Measurements from ENCODE around the gene CLOCK. TPM values are rescaled to one million over a fixed set of nuclear protein-coding genes. Genes with fewer than 3 reads are reported as not detected.
A peak's percentile ranks its signal among the peaks of the same experiment; 100 is the strongest.

CLOCK gene
- total RNA-seq, 1 experiment from 2014 or later = 53.0 TPM

DNA sequence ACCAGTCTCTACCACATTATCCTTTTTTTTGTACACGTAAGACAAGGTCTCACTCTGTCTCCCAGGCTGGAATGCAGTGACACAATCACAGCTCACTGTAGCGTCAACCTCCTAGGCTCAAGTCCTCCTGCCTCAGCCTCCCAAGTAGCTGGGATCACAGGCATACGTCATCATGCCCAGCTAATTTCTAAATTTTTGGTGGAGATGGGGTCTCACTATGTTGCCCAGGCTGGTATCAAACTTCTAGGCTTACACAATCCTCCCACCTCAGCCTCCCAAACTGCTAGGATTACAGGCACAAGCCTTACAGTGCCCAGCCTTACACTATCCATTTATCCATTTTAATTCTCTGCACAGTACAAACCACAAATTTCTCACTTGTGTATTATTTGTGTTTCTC is 58.0 kb downstream of the CLOCK start:
- Histone ChIP-seq H3K27me3 (replicated peaks) (no peaks in the 10 kb centered on the region), H3K9me3 (replicated peaks) (no peaks in the 10 kb centered on the region), H3K4me1 (replicated peaks) (peaks cover 13% of the 10 kb centered on the region), H3K4me3 (no peak overlapping the region), H3K27ac (no peak overlapping the region), H3K36me3 (peaks cover 26% of the 10 kb centered on the region)
- no peak for DNase-seq (ENCODE audit: low read depth in 1 of 2, low spot score in 2 of 2)

- peaks cover 3% of the 10 kb centered on the region for H3K4me1 ChIP-seq (replicated peaks)
- H3K27me3 ChIP-seq (replicated peaks) = no peaks in the 10 kb centered on the region
- DNase-seq (ENCODE audit: low read depth in 1 of 2, low spot score in 2 of 2) = no peak
- H3K27ac ChIP-seq = no peak overlapping the region
- H3K36me3 ChIP-seq = peaks cover 34% of the 10 kb centered on the region
- H3K4me3 ChIP-seq = no peak overlapping the region
- H3K9me3 ChIP-seq (replicated peaks) = no peaks in the 10 kb centered on the region
Observed at GRCh38 chr4:55485821-55486220, 60.9 kb downstream of the CLOCK start.

DNA sequence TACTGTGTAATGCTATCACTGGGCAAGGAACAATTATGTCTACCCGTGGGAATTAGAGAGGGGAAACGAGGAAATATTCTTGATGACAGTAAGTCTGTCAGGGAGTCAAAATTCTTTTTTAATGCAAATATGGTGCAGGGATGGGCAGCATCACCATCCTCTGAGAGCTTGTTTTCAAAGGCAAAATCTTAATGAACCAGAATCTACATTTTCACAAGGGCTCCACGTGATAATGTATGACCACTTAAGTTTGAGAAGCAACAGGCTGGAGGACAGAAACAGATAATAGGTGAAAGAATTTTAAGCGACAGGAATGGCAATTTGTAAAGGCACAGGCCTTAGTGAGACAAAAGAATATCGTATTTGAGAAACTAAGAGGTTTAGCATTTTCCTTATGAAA is 63.4 kb downstream of the CLOCK start:
- DNase-seq (ENCODE audit: low read depth in 1 of 2, low spot score in 2 of 2) = no peak
- no peaks in the 10 kb centered on the region for H3K27me3 ChIP-seq (replicated peaks)
- H3K27ac ChIP-seq = no peak overlapping the region
- no peaks in the 10 kb centered on the region for H3K9me3 ChIP-seq (replicated peaks)
- H3K4me3 ChIP-seq = no peak overlapping the region
- peaks cover 30% of the 10 kb centered on the region for H3K36me3 ChIP-seq
- peaks cover 2% of the 10 kb centered on the region; the same call in 1 of the 2 replicates for H3K4me1 ChIP-seq (replicated peaks)

GRCh38 chr4:55475394-55476243 is 71.1 kb downstream of the CLOCK start:
- Histone ChIP-seq H3K36me3 (peaks cover 30% of the 10 kb centered on the region), H3K27me3 (replicated peaks) (no peaks in the 10 kb centered on the region), H3K4me3 (no peak overlapping the region), H3K4me1 (replicated peaks) (peaks cover 26% of the 10 kb centered on the region), H3K9me3 (replicated peaks) (peaks cover 12% of the 10 kb centered on the region; the same call in 1 of the 2 replicates), H3K27ac (peak overlapping the region; percentile 3; the same call in 1 of the 2 replicates)
- DNase-seq (ENCODE audit: low read depth in 1 of 2, low spot score in 2 of 2) = peak in 1 of 2 experiments; percentile 24

GRCh38 chr4:55469979-55470378 is 76.7 kb downstream of the CLOCK start:
- Histone ChIP-seq H3K9me3 (replicated peaks) (peaks cover 10% of the 10 kb centered on the region; the same call in 1 of the 2 replicates), H3K4me3 (no peak overlapping the region), H3K27me3 (replicated peaks) (no peaks in the 10 kb centered on the region), H3K4me1 (replicated peaks) (peaks cover under 1% of the 10 kb centered on the region), H3K27ac (no peak overlapping the region), H3K36me3 (peaks cover 27% of the 10 kb centered on the region)
- DNase-seq (ENCODE audit: low read depth in 1 of 2, low spot score in 2 of 2) = no peak

DNA sequence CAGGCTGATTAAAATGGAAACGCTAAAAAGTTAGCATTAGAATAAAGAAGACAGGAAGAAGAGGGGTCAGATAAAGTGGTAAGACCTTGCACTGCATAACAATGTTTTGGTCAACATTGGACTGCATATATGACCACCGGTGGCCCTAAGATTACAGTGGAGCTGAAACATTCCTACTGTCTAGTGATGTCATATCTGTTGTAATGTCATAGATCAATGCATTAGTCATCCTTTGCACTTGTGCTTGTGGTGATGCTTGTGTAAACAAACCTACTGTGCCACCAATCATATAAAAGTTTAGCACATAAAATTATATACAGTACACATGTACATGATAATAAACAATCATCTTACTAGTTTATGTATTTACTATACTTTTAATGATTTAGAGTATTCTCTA is 78.0 kb downstream of the CLOCK start:
- Histone ChIP-seq H3K27me3 (replicated peaks) (no peaks in the 10 kb centered on the region), H3K36me3 (peaks cover 15% of the 10 kb centered on the region), H3K4me3 (no peak overlapping the region), H3K9me3 (replicated peaks) (no peaks in the 10 kb centered on the region), H3K27ac (no peak overlapping the region), H3K4me1 (replicated peaks) (no peaks in the 10 kb centered on the region)
- DNase-seq (ENCODE audit: low read depth in 1 of 2, low spot score in 2 of 2) = peak in 1 of 2 experiments; percentile 32

- no peak for DNase-seq (ENCODE audit: low read depth in 1 of 2, low spot score in 2 of 2)
- no peaks in the 10 kb centered on the region for H3K27me3 ChIP-seq (replicated peaks)
Observed at GRCh38 chr4:55466001-55466400, 80.7 kb downstream of the CLOCK start.

GRCh38 chr4:55458611-55459010 is 88.1 kb downstream of the CLOCK start:
- peaks cover 13% of the 10 kb centered on the region for H3K4me1 ChIP-seq (replicated peaks)
- DNase-seq (ENCODE audit: low read depth in 1 of 2, low spot score in 2 of 2) = no peak
- no peak overlapping the region for H3K4me3 ChIP-seq
- no peaks in the 10 kb centered on the region for H3K9me3 ChIP-seq (replicated peaks)
- H3K27ac ChIP-seq = peak overlapping the region; percentile 46
- H3K27me3 ChIP-seq (replicated peaks) = no peaks in the 10 kb centered on the region
- peaks cover 21% of the 10 kb centered on the region for H3K36me3 ChIP-seq

More at GRCh38 chr4:55466001-55466400, 80.7 kb downstream of the CLOCK start:
- peaks cover 20% of the 10 kb centered on the region for H3K36me3 ChIP-seq
- no peaks in the 10 kb centered on the region for H3K4me1 ChIP-seq (replicated peaks)
- H3K4me3 ChIP-seq = no peak overlapping the region
- no peak overlapping the region for H3K27ac ChIP-seq
- no peaks in the 10 kb centered on the region for H3K9me3 ChIP-seq (replicated peaks)

DNA sequence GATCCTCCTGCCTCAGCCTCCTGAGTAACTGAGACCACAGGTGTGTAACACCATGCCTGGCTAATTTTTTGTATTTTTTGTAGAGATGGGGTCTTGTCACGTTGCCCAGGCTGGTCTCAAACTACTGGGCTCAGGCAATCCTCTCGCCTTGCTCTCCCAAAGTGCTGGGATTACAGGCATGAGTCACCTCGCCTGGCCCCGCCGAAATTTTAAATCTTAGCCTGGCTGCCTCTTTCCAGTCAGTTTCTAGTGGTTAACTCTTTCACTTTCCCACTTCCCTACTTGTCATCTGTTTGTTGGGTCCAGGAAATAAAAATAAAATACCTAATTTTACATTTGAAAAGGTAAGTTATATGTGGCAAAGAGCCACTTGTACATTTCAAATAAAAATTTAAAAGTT is 88.5 kb downstream of the CLOCK start:
- peak overlapping the region; percentile 46 for H3K27ac ChIP-seq
- H3K4me3 ChIP-seq = no peak overlapping the region
- no peaks in the 10 kb centered on the region for H3K9me3 ChIP-seq (replicated peaks)
- peaks cover 22% of the 10 kb centered on the region for H3K36me3 ChIP-seq
- peaks cover 13% of the 10 kb centered on the region for H3K4me1 ChIP-seq (replicated peaks)
- DNase-seq (ENCODE audit: low read depth in 1 of 2, low spot score in 2 of 2) = peak; percentile 50 to 67
- no peaks in the 10 kb centered on the region for H3K27me3 ChIP-seq (replicated peaks)

DNA sequence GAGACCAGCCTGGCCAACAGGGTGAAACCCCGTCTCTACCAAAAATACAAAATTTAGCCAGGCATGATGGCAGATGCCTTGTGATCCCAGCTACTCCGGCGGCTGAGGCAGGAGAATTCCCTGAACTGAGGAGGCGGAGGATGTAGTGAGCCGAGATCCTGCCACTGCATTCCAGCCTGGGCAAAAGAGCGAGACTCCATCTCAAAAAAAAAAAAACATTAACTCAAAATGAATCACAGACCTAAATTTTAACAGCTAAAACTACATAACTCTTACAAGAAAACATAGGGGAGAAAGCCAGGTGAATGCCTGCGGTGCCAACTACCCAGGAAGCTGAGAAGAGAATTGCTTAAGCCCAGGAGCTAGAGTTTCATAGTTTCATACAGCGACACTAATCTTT is 96.1 kb downstream of the CLOCK start:
- Histone ChIP-seq H3K27me3 (replicated peaks) (no peaks in the 10 kb centered on the region), H3K27ac (no peak overlapping the region), H3K4me1 (replicated peaks) (peaks cover 14% of the 10 kb centered on the region), H3K9me3 (replicated peaks) (no peaks in the 10 kb centered on the region), H3K4me3 (no peak overlapping the region), H3K36me3 (peaks cover 58% of the 10 kb centered on the region)
- no peak for DNase-seq (ENCODE audit: low read depth in 1 of 2, low spot score in 2 of 2)

- Histone ChIP-seq H3K4me1 (replicated peaks) (peaks cover 15% of the 10 kb centered on the region), H3K9me3 (replicated peaks) (no peaks in the 10 kb centered on the region), H3K4me3 (no peak overlapping the region), H3K36me3 (peaks cover 67% of the 10 kb centered on the region), H3K27ac (no peak overlapping the region), H3K27me3 (replicated peaks) (no peaks in the 10 kb centered on the region)
- DNase-seq (ENCODE audit: low read depth in 1 of 2, low spot score in 2 of 2) = no peak
Observed at GRCh38 chr4:55447831-55448230, 98.9 kb downstream of the CLOCK start.

DNA sequence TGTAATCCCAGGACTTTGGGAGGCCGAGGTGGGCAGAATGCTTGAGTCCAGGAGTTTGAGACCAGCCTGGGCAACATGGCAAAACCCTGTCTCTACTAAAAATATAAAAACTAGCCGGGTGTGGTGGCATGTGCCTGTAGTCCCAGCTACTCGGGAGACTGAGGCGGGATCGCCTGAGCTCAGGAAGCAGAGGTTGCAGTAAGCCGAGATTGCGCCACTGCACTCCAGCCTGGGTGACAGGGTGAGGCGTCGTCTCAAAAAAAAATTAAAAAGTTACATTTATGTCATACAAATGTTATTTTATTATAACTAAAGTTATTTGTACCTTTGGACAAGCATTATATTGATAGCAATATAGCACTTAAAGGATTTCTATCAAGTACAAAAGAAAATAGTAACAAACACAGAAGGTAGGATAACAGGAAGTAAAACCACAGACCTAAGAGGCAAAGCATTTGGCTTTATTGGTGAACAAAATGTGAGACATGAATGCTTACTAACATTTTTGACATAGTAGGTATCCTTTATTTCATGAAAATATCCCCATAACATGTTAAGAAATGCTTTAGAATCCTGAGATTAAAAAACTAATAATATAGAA is 99.5 kb downstream of the CLOCK start:
- peaks cover 72% of the 10 kb centered on the region for H3K36me3 ChIP-seq
- peaks cover 15% of the 10 kb centered on the region for H3K4me1 ChIP-seq (replicated peaks)
- H3K9me3 ChIP-seq (replicated peaks) = no peaks in the 10 kb centered on the region
- no peak overlapping the region for H3K27ac ChIP-seq
- H3K27me3 ChIP-seq (replicated peaks) = no peaks in the 10 kb centered on the region
- no peak overlapping the region for H3K4me3 ChIP-seq
- DNase-seq (ENCODE audit: low read depth in 1 of 2, low spot score in 2 of 2) = no peak

DNA sequence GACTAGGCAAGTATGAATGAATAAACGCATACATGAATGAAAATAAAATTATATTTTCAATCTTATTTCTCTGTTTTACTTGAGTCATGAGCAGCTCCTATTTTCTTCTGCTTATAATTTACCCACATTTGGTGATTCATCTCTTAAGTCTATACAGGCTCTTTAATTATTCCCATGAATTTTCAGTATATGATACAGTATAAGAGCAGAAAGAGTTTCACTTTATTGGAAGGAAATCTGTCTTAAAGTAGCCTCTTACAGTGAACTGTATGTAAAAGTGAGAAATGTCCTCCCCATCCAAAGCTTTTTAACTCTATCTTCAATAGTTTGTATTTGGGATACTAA is 100.2 kb downstream of the CLOCK start:
- H3K4me1 ChIP-seq (replicated peaks) = peaks cover 15% of the 10 kb centered on the region
- no peaks in the 10 kb centered on the region for H3K9me3 ChIP-seq (replicated peaks)
- H3K27me3 ChIP-seq (replicated peaks) = no peaks in the 10 kb centered on the region
- no peak overlapping the region for H3K4me3 ChIP-seq
- peaks cover 70% of the 10 kb centered on the region for H3K36me3 ChIP-seq
- DNase-seq (ENCODE audit: low read depth in 1 of 2, low spot score in 2 of 2) = no peak
- peak overlapping the region; percentile 65 for H3K27ac ChIP-seq

DNA sequence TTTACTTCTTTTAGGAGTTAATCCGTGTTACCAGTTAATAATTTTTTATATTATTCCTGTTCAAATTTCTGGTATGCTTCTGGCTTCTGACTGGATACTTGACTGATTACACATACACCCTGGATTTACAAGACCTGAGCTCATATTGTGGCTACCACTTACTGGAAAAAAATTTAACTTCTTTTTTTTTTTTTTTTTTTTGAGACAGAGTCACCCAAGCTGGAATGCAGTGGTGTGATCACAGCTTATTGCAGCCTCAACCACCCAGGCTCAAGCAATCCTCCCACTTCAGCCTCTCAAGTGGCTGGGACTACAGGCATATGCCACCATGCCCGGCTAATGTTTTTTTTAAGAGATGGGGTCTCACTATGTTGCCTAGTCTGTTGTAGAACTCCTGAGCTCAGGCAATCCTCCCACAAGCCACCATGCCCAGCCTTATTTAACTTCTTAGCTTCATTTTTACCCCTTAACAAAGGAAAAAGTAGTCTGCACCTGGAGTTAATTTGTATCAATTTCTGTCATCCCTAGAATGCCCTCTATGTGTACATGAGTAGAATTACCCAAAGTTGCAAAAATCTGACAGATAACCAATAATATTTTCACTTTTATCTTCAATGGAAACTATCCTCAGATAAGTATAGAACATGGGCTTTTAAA is 100.7 kb downstream of the CLOCK start:
- Histone ChIP-seq H3K36me3 (peaks cover 71% of the 10 kb centered on the region), H3K4me1 (replicated peaks) (peaks cover 15% of the 10 kb centered on the region), H3K27ac (peak overlapping the region; percentile 65), H3K9me3 (replicated peaks) (no peaks in the 10 kb centered on the region), H3K4me3 (no peak overlapping the region), H3K27me3 (replicated peaks) (no peaks in the 10 kb centered on the region)
- DNase-seq (ENCODE audit: low read depth in 1 of 2, low spot score in 2 of 2) = peak; percentile 49 to 60
